K562 (cell line): Measurements from ENCODE around the gene LTA.

Experiments
- CEBPB ChIP-seq: fragments of 450-650 bp; IDR thresholded peaks from 2 replicates; pipeline ENCODE4 v1.6.1; 2016; ENCODE audit warnings: missing genetic modification characterization, missing compliant biosample characterization
- JUNB ChIP-seq: fragments of 450-650 bp; formaldehyde crosslinking; conservative IDR thresholded peaks from 2 replicates; pipeline ENCODE4 v1.4.0; 2020; ENCODE audit warnings: mild to moderate bottlenecking
- PATZ1 ChIP-seq: fragments of 250-450 bp; sonication (Bioruptor Pico); IDR thresholded peaks from 2 replicates; pipeline ENCODE4 v1.5.0; 2020; ENCODE audit warnings: mild to moderate bottlenecking, borderline replicate concordance
- USF2 ChIP-seq: sonication (generic); formaldehyde crosslinking; IDR thresholded peaks from 2 replicates; pipeline ENCODE4 v1.5.0; 2020; ENCODE audit warnings: missing genetic modification reagents
- ZNF589 ChIP-seq: fragments of 200-800 bp; sonication (Bioruptor generic); IDR thresholded peaks from 2 replicates; pipeline ENCODE4 v1.6.1; 2016; ENCODE audit warnings: low read depth, missing genetic modification characterization, missing compliant biosample characterization

- TF ChIP-seq JUNB (CRISPR knock-in tag) (no peak), CEBPB (tag) (no peak), ZNF589 (CRISPR knock-in tag) (no peak), USF2 (CRISPR knock-in tag) (no peak), PATZ1 (no peak)
Observed at GRCh38 chr6:31556307-31556706, 15.8 kb upstream of the LTA start.
